Measurements from ENCODE around the gene PDE4D.

GRCh38 chr5:59600998-59601397 lies 292.5 kb downstream of the PDE4D start:
- TF ChIP-seq EZH2phosphoT487 (IDR thresholded peaks at IDR 0.05; ENCODE audit: low read length) (no peak), CTCF (IDR thresholded peaks at IDR 0.05; ENCODE audit: low read length) (no peak)

Data from MM.1S (cell line).